Measurements from ENCODE around the gene SHTN1.

The SHTN1 gene

GRCh38 chr10:116961406-116962251 is 43.4 kb downstream of the SHTN1 start:
- ATAC-seq, result no peak
- TF ChIP-seq PPARA (CRISPR knock-in tag; IDR thresholded peaks at IDR 0.05; ENCODE audit: borderline replicate concordance), result no peak
- no peak for TF ChIP-seq PATZ1 (CRISPR knock-in tag; IDR thresholded peaks at IDR 0.05; ENCODE audit: borderline replicate concordance)
- no peak for TF ChIP-seq TOX (CRISPR knock-in tag; IDR thresholded peaks at IDR 0.05; ENCODE audit: borderline replicate concordance)
- no peak for TF ChIP-seq ZFP3 (CRISPR knock-in tag; IDR thresholded peaks at IDR 0.05)
- TF ChIP-seq POU6F1 (CRISPR knock-in tag; IDR thresholded peaks at IDR 0.05; ENCODE audit: borderline replicate concordance, low read depth), result no peak
- TF ChIP-seq ZNF8 (CRISPR knock-in tag; IDR thresholded peaks at IDR 0.05), result no peak
- TF ChIP-seq SNAI2 (CRISPR knock-in tag; IDR thresholded peaks at IDR 0.05), result no peak
- TF ChIP-seq RARB (CRISPR knock-in tag; IDR thresholded peaks at IDR 0.05), result no peak
- TF ChIP-seq ZC3H10 (CRISPR knock-in tag; IDR thresholded peaks at IDR 0.05), result no peak

GRCh38 chr10:116960066-116960776 is 44.8 kb downstream of the SHTN1 start:
- TF ChIP-seq GLIS3 (CRISPR knock-in tag; IDR thresholded peaks at IDR 0.05) (no peak), ZNF565 (CRISPR knock-in tag; conservative IDR thresholded peaks at IDR 0.05; ENCODE audit: low read depth) (no peak), TOX (CRISPR knock-in tag; IDR thresholded peaks at IDR 0.05; ENCODE audit: borderline replicate concordance) (no peak), OSR1 (CRISPR knock-in tag; IDR thresholded peaks at IDR 0.05) (no peak), CSDC2 (CRISPR knock-in tag; IDR thresholded peaks at IDR 0.05) (no peak), ZNF8 (CRISPR knock-in tag; IDR thresholded peaks at IDR 0.05) (no peak), ZFP3 (CRISPR knock-in tag; IDR thresholded peaks at IDR 0.05) (no peak), POU6F1 (CRISPR knock-in tag; IDR thresholded peaks at IDR 0.05; ENCODE audit: borderline replicate concordance, low read depth) (no peak), TCF4 (CRISPR knock-in tag; IDR thresholded peaks at IDR 0.05; ENCODE audit: borderline replicate concordance) (no peak), ARNTL (CRISPR knock-in tag; IDR thresholded peaks at IDR 0.05; ENCODE audit: borderline replicate concordance, low read depth) (no peak), ZNF70 (CRISPR knock-in tag; IDR thresholded peaks at IDR 0.05) (no peak), CSRNP3 (CRISPR knock-in tag; IDR thresholded peaks at IDR 0.05) (no peak), TSHZ2 (CRISPR knock-in tag; IDR thresholded peaks at IDR 0.05) (no peak), BACH2 (CRISPR knock-in tag; IDR thresholded peaks at IDR 0.05; ENCODE audit: borderline replicate concordance) (no peak)
- no peak for ATAC-seq

Data from SK-N-SH treated with all-trans-retinoic acid at 6 μM for 48 hours (cell line).